IMR-90 (cell line): ENCODE data around the gene RBM28.

Source experiments
- BHLHE40 ChIP-seq: fragments of 150-350 bp; IDR thresholded peaks from 2 replicates; pipeline ENCODE4 v1.6.1; 2016; ENCODE audit warnings: mild to moderate bottlenecking, low read depth, low read length
- CEBPB ChIP-seq: IDR thresholded peaks from 2 replicates; pipeline ENCODE4 v1.6.1; 2012; ENCODE audit warnings: low read depth, low read length, improper control_type of control experiment
- MAFK ChIP-seq: IDR thresholded peaks from 2 replicates; pipeline ENCODE4 v1.6.1; 2012; ENCODE audit warnings: low read depth, low read length, improper control_type of control experiment
- POLR2A ChIP-seq: IDR thresholded peaks from 2 replicates; pipeline ENCODE4 v1.6.1; 2012; ENCODE audit warnings: mild to moderate bottlenecking, low read depth, low read length
- RAD21 ChIP-seq: IDR thresholded peaks from 2 replicates; pipeline ENCODE4 v1.6.1; 2012; ENCODE audit warnings: low read length, improper control_type of control experiment
- TF ChIP-seq, protein P1 (sequence below): conservative IDR thresholded peaks from 2 replicates; pipeline ENCODE4 v1.5.1; 2012; ENCODE audit warnings: mild to moderate bottlenecking, low read depth, low read length, improper control_type of control experiment
- TF ChIP-seq, protein P2 (sequence below): fragments of 150-350 bp; IDR thresholded peaks from 2 replicates; pipeline ENCODE4 v1.6.1; 2017; ENCODE audit warnings: mild to moderate bottlenecking, antibody characterized with exemption, low read length, low read depth

DNA sequence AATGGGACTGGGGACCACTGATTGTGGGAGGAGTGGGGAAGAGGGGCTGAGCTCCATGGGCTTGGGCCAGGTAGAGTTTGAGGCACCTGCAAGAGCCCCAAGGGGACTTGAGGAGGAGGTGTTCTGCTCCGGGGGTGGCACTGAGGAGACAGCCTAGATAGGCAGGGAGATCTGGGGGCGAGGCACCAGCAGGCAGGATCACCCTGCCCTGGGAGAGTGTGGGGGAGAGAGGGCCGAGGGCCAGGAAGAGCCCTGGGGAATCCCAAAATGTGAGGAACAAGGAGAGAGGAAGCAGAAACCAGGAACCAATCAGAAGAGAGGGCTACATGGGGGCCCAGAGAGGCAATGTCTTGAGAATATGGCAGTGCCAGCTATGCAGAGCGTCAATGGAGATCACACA is 68.0 kb downstream of the RBM28 start:
- TF ChIP-seq, protein P1, sequence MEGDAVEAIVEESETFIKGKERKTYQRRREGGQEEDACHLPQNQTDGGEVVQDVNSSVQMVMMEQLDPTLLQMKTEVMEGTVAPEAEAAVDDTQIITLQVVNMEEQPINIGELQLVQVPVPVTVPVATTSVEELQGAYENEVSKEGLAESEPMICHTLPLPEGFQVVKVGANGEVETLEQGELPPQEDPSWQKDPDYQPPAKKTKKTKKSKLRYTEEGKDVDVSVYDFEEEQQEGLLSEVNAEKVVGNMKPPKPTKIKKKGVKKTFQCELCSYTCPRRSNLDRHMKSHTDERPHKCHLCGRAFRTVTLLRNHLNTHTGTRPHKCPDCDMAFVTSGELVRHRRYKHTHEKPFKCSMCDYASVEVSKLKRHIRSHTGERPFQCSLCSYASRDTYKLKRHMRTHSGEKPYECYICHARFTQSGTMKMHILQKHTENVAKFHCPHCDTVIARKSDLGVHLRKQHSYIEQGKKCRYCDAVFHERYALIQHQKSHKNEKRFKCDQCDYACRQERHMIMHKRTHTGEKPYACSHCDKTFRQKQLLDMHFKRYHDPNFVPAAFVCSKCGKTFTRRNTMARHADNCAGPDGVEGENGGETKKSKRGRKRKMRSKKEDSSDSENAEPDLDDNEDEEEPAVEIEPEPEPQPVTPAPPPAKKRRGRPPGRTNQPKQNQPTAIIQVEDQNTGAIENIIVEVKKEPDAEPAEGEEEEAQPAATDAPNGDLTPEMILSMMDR = no peak
- no peak for TF ChIP-seq POLR2A
- no peak for TF ChIP-seq BHLHE40
- no peak for TF ChIP-seq RAD21
- TF ChIP-seq MAFK = no peak
- TF ChIP-seq, protein P2, sequence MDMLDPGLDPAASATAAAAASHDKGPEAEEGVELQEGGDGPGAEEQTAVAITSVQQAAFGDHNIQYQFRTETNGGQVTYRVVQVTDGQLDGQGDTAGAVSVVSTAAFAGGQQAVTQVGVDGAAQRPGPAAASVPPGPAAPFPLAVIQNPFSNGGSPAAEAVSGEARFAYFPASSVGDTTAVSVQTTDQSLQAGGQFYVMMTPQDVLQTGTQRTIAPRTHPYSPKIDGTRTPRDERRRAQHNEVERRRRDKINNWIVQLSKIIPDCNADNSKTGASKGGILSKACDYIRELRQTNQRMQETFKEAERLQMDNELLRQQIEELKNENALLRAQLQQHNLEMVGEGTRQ = no peak
- TF ChIP-seq CEBPB = no peak
